Activated CD8-positive, alpha-beta memory T cell treated with anti-CD3 and anti-CD28 coated beads for 24 hours (primary cell): Measurements from ENCODE around the gene SCRT2.
"Not testable (repeated sequence)": the region's sequence is repeated elsewhere in the genome, so short reads cannot be mapped to it uniquely, and the experiment has no call there.

Experiments used
- DNase-seq: peaks from one replicate; pipeline ENCODE4 v3.0.0-alpha.2; 2020

Gene SCRT2

GRCh38 chr20:699811-700338 lies 24.3 kb upstream of the SCRT2 start:
- DNase-seq: no peak

DNA sequence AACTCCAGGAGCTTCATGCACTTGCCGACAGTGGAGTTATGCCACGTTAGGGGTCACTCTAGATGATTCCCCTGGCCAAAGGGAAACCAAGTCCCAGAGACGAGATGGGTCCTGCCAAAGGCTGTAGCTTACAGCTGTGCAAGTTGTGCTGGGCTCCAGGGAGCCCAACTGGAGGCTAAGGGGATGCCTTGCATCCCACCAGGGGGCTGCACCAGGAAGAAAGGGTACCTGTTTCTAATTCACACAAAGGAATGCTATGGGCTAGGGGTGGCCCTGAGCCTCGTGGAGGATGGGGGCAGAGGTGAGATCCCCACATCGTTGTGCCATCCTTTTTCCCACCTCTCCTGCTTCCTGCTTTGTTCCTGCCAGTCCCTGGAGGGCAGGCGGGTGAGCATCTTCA lies 23.7 kb upstream of the SCRT2 start:
- no peak for DNase-seq

- DNase-seq: no peak
These were observed 22.7 kb upstream of the SCRT2 start for GRCh38 chr20:698276-698675.

DNA sequence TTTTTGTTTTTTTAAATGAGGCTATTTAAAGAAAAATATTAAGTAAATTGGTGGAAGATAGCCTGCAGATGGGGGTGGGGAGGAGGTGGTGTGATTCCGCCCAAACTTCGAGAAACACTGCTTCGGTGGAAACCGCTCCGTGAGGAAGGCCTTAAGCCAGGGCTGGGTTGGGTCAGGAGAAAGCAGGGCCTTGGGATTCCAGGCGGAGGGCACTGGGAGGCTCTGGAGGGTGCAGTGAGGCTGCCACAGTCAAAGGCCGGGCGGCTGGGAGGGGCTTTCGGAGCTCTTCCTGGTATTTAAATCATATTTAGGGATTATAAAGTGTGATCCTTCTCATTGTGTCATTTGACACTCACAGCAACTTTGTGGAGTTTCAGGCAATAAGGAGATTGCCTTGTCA lies 22.2 kb upstream of the SCRT2 start:
- no peak for DNase-seq

GRCh38 chr20:695165-695866 lies 19.7 kb upstream of the SCRT2 start:
- no peak for DNase-seq

GRCh38 chr20:694496-694895 lies 18.9 kb upstream of the SCRT2 start:
- no peak for DNase-seq

DNA sequence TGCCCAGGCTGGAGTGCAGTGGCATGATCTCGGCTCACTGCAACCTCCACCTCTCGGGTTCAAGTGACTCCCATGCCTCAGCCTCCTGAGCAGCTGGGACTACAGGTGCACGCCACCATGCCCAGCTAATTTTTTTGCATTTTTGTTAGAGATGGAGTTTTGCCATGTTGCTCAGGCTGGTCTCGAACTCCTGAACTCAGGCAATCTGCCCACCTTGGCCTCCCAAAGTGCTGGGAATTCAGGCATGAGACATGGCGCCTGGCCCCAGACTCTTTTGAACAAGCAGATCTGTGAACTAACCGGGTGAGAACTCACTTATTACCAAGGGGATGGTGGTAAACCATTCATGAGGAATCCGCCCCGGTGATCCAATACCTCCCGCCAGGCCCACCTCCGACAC lies 18.2 kb upstream of the SCRT2 start:
- not testable (repeated sequence) for DNase-seq

GRCh38 chr20:692044-692443 lies 16.4 kb upstream of the SCRT2 start:
- DNase-seq: no peak

GRCh38 chr20:689947-690346 lies 14.3 kb upstream of the SCRT2 start:
- DNase-seq: no peak

DNA sequence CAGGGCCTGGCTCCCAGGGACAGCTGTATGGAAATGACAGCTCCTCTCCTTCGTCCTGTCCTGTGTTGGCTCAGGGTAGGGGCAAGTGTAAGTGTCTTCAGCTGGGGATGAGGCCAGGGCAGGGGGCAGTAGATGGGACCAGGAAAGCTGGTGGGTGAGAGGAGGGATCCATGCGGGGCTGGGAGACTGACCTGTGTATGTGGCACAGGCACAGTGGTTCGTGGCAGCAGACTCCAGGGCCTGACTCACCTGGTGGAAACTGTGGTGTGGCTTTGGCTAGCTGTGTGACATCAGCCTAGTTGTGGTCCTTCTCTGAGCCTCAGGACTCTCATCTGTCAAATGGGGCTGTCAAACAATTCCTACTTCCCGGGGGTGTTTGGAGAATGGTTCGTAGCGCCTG lies 13.7 kb upstream of the SCRT2 start:
- DNase-seq: no peak

- no peak for DNase-seq
These were observed 13.2 kb upstream of the SCRT2 start for GRCh38 chr20:688809-689212.

- no peak for DNase-seq
These were observed 12.0 kb upstream of the SCRT2 start for GRCh38 chr20:687468-688203.

- no peak for DNase-seq
These were observed 9.2 kb upstream of the SCRT2 start for GRCh38 chr20:684676-685319.

GRCh38 chr20:682123-682522 lies 6.5 kb upstream of the SCRT2 start:
- no peak for DNase-seq

DNA sequence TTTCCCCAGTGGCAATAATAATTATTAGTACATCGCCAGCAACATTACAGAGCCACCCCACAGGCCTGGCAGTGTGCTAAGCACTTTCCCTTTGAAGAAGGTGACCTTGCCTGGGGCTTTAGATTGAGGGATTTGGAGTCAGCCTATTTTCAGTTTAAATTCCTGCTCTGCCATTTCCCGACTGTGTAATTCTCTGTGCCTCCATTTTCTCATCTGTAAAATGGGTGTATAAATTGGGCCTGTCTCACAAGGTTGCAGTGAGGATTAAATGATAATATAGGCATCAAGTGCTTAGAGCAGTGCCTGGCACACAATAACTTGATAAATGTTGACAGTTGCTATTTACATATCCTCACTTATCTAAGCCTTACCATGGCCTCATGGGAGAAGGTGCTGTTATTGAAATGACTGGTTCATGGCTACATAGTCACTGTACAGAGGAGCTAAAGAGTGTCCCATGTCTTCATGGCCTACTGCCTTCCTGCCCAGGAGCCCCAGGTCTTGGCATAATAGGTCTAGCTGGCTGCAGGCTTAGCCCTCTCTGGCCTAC lies 5.1 kb upstream of the SCRT2 start:
- no peak for DNase-seq

GRCh38 chr20:677957-678356 lies 2.4 kb upstream of the SCRT2 start:
- DNase-seq: no peak

GRCh38 chr20:676967-677366 lies 1.4 kb upstream of the SCRT2 start:
- no peak for DNase-seq

DNA sequence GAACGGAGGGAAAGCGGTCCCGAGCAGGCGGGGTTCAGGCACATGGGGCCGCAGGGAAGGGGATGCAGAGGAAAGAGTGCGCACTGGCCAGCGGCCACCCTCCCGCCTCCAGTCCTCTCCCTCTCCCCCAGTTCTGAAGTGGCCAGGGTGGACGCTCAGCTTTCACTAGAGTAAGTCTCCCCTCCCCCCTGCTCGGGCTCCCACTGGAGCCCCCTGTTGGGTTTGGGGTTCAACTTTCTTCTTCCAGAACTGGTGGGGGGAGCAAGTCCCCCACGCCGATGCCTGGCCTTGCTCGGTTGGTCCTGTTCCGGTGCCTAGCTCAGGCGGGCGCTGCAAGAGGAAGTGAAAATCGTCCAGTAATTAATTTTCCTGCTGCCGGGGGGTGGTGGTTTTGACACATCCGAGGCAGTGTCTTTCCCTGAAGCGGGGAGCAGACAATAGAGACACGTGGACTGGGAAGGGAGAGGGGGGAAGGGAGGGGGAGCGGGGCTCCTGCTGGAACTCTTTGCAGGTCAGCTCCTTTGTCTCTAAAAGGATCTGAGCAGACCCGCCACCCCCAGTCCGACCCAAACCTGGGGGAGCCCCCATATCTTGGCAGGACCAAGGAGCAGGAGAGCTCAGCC lies 824 bp upstream of the SCRT2 start:
- no peak for DNase-seq

GRCh38 chr20:675033-675452 lies 559 bp downstream of the SCRT2 start:
- no peak for DNase-seq

- no peak for DNase-seq
These were observed 2.0 kb downstream of the SCRT2 start for GRCh38 chr20:673603-674001.

DNA sequence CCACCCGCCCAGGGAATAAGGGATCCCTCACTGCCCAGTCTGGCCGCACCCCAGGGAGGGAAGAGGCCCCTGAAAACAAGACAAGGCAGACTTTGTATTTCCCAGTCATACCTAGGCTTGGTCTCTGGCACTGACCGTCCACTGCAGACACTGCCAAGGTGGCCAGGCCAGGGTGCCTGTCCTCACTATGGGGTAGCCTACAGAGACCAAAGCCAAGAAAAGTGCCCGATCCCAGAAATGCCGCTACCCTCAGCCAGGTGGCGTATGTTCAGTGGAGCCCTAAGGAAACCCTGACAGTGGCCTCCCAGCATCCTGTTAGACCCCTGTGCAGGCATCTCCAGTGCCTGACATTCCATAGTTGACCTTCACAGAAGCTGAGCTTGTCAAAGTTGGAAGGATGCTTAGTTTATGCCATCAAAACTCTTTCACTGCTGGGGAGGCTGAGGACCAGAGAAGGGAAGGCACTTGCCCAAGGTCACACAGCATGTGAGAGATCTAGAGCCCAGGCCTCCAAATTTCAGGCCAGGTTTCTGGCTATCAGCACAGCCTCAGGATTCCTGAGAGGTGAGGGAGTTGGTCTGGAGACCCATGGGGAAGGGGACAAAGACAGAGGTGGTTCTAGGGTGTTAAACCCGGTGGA lies 2.5 kb downstream of the SCRT2 start:
- DNase-seq: no peak

DNA sequence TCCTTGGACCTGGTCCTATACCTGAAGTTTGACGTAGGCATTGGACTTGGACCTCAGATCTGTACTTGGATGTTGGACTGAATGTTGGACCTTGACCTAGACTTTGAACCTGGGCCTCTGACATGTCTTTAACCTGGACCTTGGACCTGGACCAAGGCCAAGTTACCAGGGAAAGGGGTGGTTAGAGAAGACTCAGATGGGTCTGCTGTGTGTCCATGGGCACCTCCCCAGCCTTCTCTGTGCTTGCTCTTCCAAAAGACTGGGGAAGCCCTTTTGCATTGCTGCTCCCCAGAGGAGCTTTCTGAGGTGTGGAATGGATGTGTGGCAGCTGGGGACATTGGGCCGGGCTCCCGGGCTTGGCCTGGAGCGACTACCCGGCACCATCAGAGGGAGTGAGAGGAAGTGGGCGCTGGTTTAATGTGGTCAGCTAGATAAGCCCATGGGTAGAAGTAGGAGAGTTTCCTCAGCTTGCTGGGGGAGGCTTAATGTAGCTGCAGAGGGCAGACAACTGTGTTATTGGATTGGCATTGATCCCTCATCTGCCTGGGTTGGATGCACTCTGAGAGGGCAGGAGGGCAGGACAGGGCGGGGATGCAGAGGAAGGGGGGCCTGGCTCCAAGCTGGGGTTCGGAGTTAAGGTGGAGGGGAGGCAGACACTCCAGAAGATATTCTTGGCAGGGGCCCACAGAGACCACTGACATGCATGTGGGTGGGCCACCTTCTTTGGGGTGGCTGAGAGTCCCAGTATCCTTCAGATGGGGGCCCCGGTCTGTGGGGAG lies 4.2 kb downstream of the SCRT2 start:
- no peak for DNase-seq
